ENCODE measurements around the gene CALD1. TPM values are rescaled to one million over a fixed set of nuclear protein-coding genes. Genes with fewer than 3 reads are reported as not detected.

The CALD1 gene
- total and polyA plus RNA-seq, 8 donors: 137 to 248 (median 224) TPM

DNA sequence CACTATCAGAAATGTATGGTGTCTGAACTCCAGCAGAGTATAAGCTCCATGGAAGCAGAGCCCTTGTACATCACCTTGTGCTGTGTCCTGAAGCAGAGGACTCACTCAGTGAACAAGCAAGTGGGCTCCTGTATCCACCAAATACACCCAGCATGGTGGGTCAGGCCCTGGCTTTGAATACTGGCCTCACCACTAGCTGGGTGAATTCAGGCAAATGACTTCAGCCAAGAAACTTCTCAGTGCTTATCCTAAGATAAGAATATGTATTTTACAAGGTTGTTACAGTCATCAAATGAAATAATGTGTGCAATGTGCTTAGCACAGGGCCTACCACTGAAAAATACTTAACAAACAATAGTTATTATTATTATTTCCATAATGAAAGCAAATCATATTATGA, 62.6 kb downstream of the CALD1 start:
- H3K36me3 ChIP-seq: no peaks in the 10 kb centered on the region
- H3K4me3 ChIP-seq: no peak overlapping the region
- TF ChIP-seq, protein P1, sequence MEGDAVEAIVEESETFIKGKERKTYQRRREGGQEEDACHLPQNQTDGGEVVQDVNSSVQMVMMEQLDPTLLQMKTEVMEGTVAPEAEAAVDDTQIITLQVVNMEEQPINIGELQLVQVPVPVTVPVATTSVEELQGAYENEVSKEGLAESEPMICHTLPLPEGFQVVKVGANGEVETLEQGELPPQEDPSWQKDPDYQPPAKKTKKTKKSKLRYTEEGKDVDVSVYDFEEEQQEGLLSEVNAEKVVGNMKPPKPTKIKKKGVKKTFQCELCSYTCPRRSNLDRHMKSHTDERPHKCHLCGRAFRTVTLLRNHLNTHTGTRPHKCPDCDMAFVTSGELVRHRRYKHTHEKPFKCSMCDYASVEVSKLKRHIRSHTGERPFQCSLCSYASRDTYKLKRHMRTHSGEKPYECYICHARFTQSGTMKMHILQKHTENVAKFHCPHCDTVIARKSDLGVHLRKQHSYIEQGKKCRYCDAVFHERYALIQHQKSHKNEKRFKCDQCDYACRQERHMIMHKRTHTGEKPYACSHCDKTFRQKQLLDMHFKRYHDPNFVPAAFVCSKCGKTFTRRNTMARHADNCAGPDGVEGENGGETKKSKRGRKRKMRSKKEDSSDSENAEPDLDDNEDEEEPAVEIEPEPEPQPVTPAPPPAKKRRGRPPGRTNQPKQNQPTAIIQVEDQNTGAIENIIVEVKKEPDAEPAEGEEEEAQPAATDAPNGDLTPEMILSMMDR (IDR thresholded peaks at IDR 0.05): no peak
- no peak for DNase-seq
- no peaks in the 10 kb centered on the region for H3K9me3 ChIP-seq
- intact Hi-C loops (cut with DNase I): no loop called here
- no peaks in the 10 kb centered on the region for H3K4me1 ChIP-seq
- H3K27me3 ChIP-seq: no peaks in the 10 kb centered on the region
- no peak for ATAC-seq
- H3K27ac ChIP-seq: no peak overlapping the region

DNA sequence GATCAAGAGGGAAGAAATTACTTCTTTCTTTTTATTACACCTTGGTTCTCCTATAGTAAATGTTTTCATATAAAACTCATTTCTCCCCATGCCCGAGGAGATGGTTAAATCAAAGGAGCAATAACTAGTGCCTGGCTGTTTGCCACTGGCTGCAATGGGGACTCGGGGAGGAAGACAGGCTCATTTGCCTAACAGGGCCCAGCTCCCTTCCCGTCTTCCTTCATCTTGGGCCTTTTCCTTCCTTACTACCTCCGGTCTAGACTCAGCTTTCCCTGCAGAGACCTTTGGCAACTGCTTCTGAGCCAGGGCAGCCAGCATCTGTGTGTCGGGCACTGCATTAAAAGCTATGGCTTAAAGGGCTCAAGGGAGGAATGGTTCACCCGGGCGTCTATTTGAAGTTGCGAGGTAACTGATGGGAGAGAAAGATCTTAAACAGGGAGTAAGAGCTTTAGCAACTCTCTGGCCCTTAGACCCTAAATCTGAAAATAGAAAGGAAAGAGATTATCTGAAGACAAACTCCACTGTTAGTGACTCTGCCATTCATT, 63.5 kb downstream of the CALD1 start:
- Histone ChIP-seq H3K9me3 (no peaks in the 10 kb centered on the region), H3K27ac (no peak overlapping the region), H3K27me3 (no peaks in the 10 kb centered on the region), H3K4me1 (peaks cover 0 to 3% of the 10 kb centered on the region in 2 donors), H3K36me3 (no peaks in the 10 kb centered on the region), H3K4me3 (no peak overlapping the region)
- DNase-seq (no peak), ATAC-seq (no peak)
- TF ChIP-seq, protein P1 (IDR thresholded peaks at IDR 0.05): no peak
- intact Hi-C loops (cut with DNase I): no loop called here

DNA sequence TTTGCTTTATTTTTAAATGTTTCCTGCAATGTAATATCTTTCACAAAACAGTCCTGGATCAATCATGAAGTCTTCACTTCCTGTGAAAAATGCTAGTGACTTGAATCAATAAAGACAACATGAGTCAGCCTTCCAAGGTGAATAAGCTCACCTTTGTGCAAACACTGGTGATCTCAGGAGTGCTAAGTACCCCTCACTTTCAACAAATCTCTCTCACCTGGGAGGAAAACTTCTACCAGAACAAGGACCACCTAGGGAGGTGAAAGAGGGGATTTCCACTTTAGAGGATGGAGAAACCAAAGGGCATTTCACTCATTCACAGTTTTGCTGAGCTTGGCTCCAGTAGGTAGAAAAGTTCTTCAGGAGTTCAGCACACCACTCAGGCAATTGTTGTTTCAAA, 64.8 kb downstream of the CALD1 start:
- Histone ChIP-seq H3K36me3 (no peaks in the 10 kb centered on the region), H3K9me3 (no peaks in the 10 kb centered on the region), H3K27me3 (no peaks in the 10 kb centered on the region), H3K4me1 (peaks cover 0 to 3% of the 10 kb centered on the region in 2 donors), H3K27ac (no peak overlapping the region), H3K4me3 (no peak overlapping the region)
- ATAC-seq (peak; percentile 26), DNase-seq (no peak)
- intact Hi-C loops (cut with DNase I): no loop called here
- TF ChIP-seq, protein P1 (IDR thresholded peaks at IDR 0.05): no peak

DNA sequence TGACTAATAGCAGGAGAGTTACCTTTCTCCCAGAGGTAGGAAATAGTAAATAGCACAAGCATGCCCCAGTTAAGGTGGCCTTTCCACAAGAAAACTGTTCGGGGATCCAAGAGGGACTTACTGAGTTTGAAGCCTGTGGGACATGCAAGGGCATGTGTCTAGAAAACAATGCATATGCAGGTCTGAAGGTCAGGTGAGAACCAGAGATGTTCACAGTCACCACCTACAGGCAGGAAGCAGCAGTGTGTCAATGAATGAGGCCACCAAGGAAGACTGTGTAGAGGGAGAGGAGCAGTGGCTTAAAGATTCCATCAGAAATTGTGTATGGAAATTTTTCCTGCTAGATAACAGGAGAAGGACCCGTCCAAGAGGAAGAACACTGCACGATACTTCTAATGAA, 66.0 kb downstream of the CALD1 start:
- Histone ChIP-seq H3K4me1 (peaks cover 0 to 3% of the 10 kb centered on the region in 2 donors), H3K4me3 (no peak overlapping the region), H3K36me3 (no peaks in the 10 kb centered on the region), H3K9me3 (no peaks in the 10 kb centered on the region), H3K27ac (no peak overlapping the region), H3K27me3 (no peaks in the 10 kb centered on the region)
- ATAC-seq: no peak
- TF ChIP-seq, protein P1 (IDR thresholded peaks at IDR 0.05): no peak
- no peak for DNase-seq
- intact Hi-C loops (cut with DNase I): no loop called here

DNA sequence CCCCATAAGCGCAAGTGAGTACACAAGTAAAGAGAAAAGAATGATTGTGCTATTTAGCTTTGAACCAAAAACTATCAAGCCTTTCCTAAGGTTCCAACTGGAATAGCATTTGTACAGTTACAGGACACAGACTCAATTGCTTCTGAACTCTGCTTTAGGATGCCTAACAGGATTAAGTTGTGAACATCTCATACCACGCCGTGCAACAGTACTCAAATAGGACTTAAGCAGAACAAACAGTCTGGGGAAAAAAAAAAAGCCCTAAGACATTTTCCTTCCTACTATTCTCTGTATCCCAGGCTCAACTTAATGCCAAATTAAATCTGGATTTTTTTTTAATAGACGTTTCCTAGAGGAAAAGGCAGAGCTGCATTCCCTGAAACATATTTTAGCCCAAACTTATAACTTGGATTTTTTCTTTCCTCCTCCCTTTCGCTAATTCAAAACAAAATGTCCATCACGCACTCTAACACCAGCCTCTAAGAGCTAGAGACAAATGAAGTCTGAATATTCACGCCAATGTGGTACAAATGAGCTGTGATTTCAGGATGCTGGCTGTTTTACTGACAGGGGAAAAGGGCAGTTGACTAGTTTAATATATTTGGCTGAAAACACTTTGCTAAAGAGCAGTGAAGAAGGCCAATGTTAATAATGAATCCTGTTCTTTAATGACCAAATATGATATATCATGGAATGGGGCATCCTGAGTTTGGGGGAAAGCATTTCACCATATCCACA, 68.6 kb downstream of the CALD1 start:
- peaks cover 0 to 3% of the 10 kb centered on the region in 2 donors for H3K4me1 ChIP-seq
- DNase-seq (peak in 1 of 4 donors; percentile 42), ATAC-seq (no peak)
- no peaks in the 10 kb centered on the region for H3K27me3 ChIP-seq
- TF ChIP-seq, protein P1 (IDR thresholded peaks at IDR 0.05): no peak
- no peak overlapping the region for H3K27ac ChIP-seq
- no peak overlapping the region for H3K4me3 ChIP-seq
- H3K36me3 ChIP-seq: no peaks in the 10 kb centered on the region
- intact Hi-C loops (cut with DNase I): no loop called here
- H3K9me3 ChIP-seq: no peaks in the 10 kb centered on the region

All from left lung (tissue), 10 donors.